ENCODE measurements around the gene SEL1L. TPM values are rescaled to one million over a fixed set of nuclear protein-coding genes. Genes with fewer than 3 reads are reported as not detected.
A peak's percentile ranks its signal among the peaks of the same experiment; 100 is the strongest.

SEL1L gene
- total and polyA plus RNA-seq, 2 of the 13 experiments (the other 11 are each of a cell fraction or from before 2014, with no cell fraction given): 15.3 to 61.0 TPM

DNA sequence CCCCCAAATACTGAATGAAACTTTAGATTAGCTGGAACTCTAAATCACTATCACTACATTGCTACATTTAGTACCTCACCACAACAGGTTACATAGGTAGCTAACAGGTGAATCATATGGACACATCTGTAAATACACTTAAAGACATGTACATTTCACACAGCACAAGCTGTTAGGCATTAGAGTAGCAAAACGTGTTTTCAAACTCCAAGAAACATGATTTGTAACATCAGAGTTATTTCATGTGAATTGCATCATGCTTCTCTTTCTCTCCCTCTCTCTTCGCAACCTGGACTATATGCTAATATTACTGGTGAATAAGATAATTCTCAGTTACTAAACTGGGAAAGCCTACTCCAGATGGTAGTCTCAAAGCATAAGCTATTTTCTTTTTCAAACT, 4.3 kb downstream of the SEL1L start:
- ChIA-PET CTCF (ENCODE audit: low intra/inter-chr PET ratio, low total read pairs) (no interaction called here), POLR2A (interaction anchor here (0.6 kb wide), 1 partner anchor 13 kb away, joined by 3 read pairs; no protein-coding TSS in a partner anchor)
- no peak for TF ChIP-seq ZNF343 (CRISPR knock-in tag; IDR thresholded peaks at IDR 0.05)
- TF ChIP-seq, protein P1, sequence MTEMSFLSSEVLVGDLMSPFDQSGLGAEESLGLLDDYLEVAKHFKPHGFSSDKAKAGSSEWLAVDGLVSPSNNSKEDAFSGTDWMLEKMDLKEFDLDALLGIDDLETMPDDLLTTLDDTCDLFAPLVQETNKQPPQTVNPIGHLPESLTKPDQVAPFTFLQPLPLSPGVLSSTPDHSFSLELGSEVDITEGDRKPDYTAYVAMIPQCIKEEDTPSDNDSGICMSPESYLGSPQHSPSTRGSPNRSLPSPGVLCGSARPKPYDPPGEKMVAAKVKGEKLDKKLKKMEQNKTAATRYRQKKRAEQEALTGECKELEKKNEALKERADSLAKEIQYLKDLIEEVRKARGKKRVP (CRISPR knock-in tag; IDR thresholded peaks at IDR 0.05): peak in 1 of 2 experiments; percentile 93; a peak in 2 of 4 replicates
- no peak for TF ChIP-seq FOXC1 (CRISPR knock-in tag; IDR thresholded peaks at IDR 0.05; ENCODE audit: borderline replicate concordance)
- 0 out of 2 replicates have a peak, but pooled peaks have one; percentile 4 for TF ChIP-seq CEBPG (CRISPR knock-in tag; IDR thresholded peaks at IDR 0.05)
- peak; percentile 64; the same call in 1 of the 2 replicates for TF ChIP-seq CEBPB (IDR thresholded peaks at IDR 0.05; ENCODE audit: borderline replicate concordance, low read depth, low read length)
- TF ChIP-seq, protein P2, sequence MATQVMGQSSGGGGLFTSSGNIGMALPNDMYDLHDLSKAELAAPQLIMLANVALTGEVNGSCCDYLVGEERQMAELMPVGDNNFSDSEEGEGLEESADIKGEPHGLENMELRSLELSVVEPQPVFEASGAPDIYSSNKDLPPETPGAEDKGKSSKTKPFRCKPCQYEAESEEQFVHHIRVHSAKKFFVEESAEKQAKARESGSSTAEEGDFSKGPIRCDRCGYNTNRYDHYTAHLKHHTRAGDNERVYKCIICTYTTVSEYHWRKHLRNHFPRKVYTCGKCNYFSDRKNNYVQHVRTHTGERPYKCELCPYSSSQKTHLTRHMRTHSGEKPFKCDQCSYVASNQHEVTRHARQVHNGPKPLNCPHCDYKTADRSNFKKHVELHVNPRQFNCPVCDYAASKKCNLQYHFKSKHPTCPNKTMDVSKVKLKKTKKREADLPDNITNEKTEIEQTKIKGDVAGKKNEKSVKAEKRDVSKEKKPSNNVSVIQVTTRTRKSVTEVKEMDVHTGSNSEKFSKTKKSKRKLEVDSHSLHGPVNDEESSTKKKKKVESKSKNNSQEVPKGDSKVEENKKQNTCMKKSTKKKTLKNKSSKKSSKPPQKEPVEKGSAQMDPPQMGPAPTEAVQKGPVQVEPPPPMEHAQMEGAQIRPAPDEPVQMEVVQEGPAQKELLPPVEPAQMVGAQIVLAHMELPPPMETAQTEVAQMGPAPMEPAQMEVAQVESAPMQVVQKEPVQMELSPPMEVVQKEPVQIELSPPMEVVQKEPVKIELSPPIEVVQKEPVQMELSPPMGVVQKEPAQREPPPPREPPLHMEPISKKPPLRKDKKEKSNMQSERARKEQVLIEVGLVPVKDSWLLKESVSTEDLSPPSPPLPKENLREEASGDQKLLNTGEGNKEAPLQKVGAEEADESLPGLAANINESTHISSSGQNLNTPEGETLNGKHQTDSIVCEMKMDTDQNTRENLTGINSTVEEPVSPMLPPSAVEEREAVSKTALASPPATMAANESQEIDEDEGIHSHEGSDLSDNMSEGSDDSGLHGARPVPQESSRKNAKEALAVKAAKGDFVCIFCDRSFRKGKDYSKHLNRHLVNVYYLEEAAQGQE (IDR thresholded peaks at IDR 0.05; ENCODE audit: borderline replicate concordance in 1 of 2, low read depth in 1 of 2, low read length in 2 of 2): no peak
- TF ChIP-seq ZNF34 (CRISPR knock-in tag; IDR thresholded peaks at IDR 0.05; ENCODE audit: borderline replicate concordance): no peak
- no peak for TF ChIP-seq ZNF746 (CRISPR knock-in tag; IDR thresholded peaks at IDR 0.05)
- Histone ChIP-seq H3K27me3 (ENCODE audit: control insufficient read depth in 1 of 2, insufficient read depth in 2 of 2, low read length in 2 of 2) (no peaks in the 10 kb centered on the region; a peak in 1 of 5 replicates), H3K79me2 (ENCODE audit: insufficient read depth, low read length) (peaks cover 47% of the 10 kb centered on the region), H3K4me1 (ENCODE audit: insufficient read depth, low read length) (peaks cover 48% of the 10 kb centered on the region), H3K9me3 (ENCODE audit: low read length) (no peaks in the 10 kb centered on the region), H3K4me3 (replicated peaks in 1 of 3; ENCODE audit: insufficient read depth in 1 of 3, low read depth in 2 of 3, low read length in 3 of 3) (no peak overlapping the region), H3K36me3 (replicated peaks in 1 of 2; ENCODE audit: control insufficient read depth in 1 of 2, insufficient read depth in 2 of 2, low read length in 2 of 2) (peaks cover 4 to 15% of the 10 kb centered on the region in 2 experiments; a peak in 2 of 5 replicates), H4K20me1 (ENCODE audit: insufficient read depth, low read length) (no peaks in the 10 kb centered on the region), H3K27ac (ENCODE audit: extremely low read length, insufficient read depth, low read length) (no peak overlapping the region), H2AFZ (ENCODE audit: low read length) (no peak overlapping the region), H3K4me2 (ENCODE audit: low read depth, low read length) (no peak overlapping the region), H3K9ac (ENCODE audit: insufficient read depth, low read depth, low read length) (no peak overlapping the region)
- in situ Hi-C loops (cut with HindIII; ENCODE audit: extremely low pct_ligation_motif_present, low pct_unique_long_range_greater_than_20kb): no loop called here
- ATAC-seq (no peak), DNase-seq (ENCODE audit: low spot score) (no peak), FAIRE-seq (no peak)
- WGBS (ENCODE audit: low lambda C conversion rate): 84% methylated on average over 2 of the region's 2 CpGs
- intact Hi-C loops (cut with micrococcal nuclease; ENCODE audit: unreplicated experiment): no loop called here
- BruUV-seq (replicated peaks): no TSS peak
